NK-92 treated with Interleukin-12 subunit alpha and Interleukin-12 subunit beta, amount 100 ng/mL, for 24 hours (cell line): ENCODE results near the gene GOLGA2.
A peak's percentile ranks its signal among the peaks of the same experiment; 100 is the strongest.
"Not testable (repeated sequence)": the region's sequence is repeated elsewhere in the genome, so short reads cannot be mapped to it uniquely, and the experiment has no call there.

Experiments
- DNase-seq: peaks from one replicate; lab custom pipeline; 2025; lab: John Stamatoyannopoulos, UW

GOLGA2 gene

DNA sequence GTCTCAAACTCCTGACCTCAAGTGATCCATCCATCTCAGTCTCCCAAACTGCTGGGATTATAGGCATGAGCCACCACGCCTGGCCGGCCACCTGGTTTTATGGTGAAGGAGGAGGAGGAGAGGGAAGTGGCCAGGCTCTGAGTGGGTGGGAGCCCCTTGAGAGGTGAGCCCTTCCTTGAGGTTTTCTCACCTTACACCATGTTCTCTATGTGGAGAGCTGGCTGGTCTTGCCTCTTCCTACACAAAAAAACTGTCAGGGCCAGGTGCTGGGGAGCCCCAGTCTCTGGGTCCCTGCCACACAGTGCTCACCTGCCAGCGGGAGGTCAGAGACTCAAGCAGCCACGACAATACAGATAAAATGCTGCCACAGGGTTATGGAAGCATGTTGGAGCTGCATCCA, 18.3 kb upstream of the GOLGA2 start:
- no peak for DNase-seq

DNA sequence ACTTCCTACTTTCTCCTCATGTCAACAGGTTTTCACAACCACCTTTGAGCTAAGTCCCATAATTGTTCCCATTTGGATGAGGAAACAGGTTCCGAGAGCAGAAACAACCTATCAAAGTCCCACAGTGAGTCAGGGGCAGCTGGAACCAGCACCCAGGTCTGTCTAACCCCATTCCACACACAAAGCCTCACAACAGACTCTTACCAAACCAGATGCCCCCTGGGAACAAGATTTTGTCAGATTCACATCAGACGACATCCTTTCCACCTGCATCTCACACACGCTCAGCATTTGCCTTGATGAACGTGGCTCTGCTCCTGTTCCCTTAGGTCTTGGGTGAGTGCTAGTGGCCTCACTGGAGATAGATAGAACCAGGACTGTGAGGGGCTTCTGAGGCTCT, 17.3 kb upstream of the GOLGA2 start:
- no peak for DNase-seq

DNA sequence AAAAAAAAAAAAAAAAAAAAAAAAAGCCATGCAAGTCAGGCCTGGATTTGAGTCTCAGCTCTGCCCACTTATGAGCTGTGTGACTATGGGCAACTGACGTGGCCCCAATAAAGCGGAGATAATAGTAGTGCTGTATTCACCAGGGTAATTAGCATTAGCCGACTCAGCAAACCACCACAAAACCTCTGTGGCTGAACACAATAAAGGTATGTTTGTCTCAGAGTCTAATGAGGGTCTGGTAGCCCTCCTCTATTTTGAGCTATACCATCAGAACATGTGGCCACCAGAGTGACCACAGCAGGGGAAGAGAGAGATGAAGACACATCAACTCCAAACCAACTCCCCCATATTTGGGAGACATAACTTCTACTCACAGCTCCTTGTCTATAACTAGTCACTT, 16.2 kb upstream of the GOLGA2 start:
- DNase-seq, result no peak

DNA sequence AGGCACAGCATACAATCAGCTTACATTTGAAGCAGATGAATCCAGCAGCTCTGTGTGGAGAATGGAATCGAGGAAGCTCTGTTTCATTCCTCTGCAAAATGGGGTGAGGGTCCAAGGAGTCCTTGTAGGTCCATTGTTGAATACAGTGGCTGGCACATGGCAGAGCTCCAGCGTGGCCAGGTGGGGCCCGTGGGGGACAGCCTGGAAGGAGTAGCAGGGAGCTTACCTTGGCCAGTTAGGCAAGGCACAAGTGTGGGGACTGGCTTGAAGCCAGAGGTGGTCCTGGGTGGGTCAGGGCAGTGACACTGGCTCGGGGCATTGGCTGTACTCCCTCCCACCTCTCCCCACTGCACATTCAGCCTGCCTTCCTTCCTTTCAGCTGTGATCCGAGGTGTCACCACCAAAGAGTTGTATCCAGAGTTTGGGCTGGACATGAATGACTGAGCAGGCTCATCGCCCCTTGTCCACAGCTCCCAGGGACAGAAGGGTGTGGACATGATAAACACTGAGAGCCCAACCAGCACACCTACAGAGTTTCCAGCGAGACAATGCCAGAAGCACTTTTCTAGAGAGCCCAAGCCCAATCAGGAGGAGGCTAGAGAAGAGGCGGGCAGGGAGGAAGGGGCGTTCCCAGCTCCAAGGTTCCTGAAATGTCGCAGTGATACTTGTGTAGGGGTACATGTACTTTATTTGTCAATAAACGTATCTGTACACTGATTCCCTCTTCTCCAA, 12.6 kb upstream of the GOLGA2 start:
- no peak for DNase-seq

DNA sequence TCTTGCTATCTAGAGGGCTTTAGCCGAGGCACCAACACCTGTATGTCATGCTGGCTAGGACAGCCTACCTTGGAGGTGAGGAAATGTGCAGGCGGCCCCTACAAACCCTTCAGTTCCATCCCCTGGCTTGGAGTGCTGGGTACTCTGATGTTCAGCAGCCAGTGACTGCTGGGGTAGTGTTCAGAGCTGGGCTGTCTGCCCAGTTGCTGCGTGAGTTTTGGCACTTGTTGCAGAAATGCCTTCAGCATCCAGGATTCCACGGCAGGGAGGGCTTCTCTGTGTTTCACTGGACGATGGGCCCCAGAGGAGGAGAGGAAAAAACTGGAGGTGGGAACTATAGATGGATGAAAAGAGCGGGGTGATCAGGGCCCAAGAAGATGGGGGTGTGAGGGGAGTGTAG, 10.6 kb upstream of the GOLGA2 start:
- no peak for DNase-seq

DNA sequence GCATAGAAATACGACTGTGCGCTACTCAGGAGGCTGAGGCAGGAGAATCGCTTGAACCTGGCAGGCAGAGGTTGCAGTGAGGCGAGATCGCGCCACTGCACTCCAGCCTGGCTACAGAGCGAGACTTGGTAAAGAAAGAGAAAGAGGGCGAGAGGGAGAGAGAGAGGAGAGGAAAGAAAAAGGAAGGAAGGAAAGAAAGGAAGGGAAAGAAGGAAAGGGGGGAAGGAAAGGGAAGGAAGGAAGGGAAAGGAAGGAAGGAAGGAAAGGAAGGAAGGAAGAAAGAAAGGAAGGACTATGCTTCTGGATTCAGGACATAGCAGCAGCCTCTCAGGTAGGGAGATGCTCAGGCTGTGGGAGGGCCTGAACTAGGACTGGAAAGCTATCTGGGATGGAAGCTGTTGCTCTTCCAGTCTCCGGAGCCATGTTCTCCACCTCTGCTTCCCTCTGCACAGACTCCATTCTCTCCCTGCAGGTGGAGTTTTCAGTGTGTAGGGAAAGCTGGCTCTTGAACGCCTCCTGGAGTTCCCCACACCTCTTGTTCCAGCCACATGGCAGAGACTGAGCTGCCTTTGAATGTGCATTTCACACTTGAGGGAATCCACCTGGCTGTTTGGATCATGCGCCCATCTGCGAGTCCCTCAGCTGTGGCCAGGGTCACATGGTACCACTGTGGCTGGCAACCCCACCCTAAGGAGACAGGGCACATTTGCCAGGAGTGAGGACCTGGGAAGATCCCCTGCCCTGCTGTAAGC, 9.4 kb upstream of the GOLGA2 start:
- no peak for DNase-seq

DNA sequence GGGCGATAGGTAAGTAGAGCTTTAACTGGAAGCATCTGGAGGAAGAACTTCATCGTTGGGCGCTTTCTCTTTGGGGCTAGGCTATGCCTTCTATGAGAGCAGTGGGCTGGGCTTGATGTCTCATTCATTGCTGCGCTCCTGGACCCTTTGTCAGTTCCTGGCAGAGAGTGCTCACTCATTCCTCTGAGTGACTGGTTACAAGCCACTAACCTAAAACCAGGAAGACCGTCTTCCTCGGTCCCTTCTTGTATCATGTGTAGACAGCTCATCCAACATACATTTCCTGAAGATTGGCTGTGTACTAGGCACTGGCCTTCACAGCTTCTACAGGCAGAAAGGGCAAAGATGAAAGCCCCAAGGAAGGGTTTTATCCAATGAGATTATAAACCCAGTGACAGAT, 6.7 kb upstream of the GOLGA2 start:
- DNase-seq, result no peak

DNA sequence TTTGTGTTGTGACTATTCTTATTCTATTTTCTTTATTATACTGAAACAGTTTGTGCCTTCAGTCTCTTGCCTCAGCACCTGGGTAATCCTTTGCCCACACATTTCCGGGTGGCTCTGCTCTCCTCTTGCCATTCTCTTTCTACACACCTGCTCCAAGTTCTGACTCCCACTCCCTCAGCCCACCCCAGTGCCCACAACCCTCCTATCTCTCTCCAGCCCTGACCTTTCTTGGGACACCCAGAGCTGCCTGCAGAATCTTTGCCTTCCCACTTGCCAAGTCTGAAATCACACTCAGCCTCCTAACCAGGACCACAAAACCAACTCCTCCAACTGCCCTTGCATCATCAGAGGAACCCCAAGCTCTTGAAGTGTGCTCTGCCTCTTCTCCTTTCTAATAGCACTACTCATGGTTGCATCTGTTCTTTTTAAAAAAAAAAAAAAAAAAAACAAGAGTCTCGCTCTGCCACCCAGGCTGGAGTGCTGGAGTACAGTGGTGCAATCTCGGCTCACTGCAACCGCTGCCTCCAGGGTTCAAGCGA, 4.3 kb upstream of the GOLGA2 start:
- DNase-seq, result no peak

DNA sequence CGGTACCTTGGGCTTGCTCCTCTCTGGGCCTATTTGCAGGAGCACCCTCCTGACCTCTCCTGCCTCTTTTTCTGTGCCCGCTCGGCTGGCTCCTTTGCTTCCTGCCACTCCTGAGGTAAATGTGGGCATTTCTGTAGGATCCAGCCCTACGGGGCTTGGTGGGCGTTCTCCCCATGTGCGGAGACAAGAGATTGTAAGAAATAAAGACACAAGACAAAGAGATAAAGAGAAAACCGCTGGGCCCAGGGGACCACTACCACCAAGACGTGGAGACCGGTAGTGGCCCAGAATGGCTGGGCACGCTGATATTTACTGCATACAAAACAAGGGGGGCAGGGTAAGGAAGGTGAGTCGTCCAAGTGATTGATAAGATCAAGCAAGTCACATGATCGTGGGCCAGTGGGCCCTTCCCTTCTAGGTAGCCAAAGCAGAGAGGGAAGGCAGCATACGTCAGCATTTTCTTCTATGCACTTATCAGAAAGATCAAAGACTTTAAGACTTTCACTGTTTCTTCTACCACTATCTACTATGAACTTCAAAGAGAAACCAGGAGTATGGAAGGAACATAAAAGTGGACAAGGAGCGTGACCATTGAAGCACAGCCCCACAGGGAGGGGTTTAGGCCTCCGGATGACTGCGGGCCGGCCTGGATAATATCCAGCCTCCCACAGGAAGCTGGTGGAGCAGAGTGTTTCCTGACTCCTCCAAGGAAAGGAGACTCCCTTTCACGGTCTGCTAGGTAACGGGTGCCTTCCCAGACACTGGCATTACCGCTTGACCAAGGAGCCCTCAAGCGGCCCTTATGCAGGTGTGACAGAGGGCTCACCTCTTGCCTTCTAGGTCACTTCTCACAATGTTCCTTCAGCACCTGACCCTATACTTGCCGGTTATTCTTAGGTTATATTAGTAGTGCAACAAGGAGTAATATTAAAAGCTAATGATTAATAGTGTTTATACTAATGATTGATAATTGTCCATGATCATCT, 3.6 kb upstream of the GOLGA2 start:
- DNase-seq, result not testable (repeated sequence)

DNA sequence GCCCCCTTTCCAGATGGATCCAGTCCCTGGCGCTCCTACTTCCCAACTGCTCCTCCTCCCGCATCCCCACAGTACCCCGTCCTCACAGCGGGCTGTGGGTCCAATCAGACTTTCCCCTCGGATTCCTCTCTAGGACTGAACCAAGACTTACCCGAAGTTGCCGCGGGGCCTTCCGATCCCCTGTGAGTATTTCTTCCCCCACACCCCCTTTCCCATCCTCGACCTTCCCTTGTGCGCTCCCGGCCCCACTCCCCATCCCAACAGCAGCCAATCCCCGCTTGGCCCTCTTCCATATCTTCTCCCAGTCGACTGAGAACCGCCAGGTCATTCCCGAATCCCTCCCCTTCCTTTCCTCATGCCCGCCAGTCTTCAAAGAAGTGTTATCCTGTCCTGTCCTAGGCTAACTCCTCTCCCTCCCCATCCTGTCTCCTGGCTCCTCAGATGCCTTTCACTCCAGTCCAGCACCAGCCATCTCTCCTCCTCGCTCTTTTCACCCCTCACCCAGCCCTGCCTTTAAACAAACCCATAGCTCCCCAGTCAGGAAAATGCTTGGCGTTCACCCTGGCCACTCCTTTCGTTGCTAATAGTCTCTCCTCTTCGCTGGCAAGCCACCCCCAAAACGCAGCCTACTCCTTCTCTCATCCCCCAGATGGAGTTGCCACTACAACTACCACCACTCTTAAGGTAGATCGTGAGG, 915 bp upstream of the GOLGA2 start:
- DNase-seq, result no peak

DNA sequence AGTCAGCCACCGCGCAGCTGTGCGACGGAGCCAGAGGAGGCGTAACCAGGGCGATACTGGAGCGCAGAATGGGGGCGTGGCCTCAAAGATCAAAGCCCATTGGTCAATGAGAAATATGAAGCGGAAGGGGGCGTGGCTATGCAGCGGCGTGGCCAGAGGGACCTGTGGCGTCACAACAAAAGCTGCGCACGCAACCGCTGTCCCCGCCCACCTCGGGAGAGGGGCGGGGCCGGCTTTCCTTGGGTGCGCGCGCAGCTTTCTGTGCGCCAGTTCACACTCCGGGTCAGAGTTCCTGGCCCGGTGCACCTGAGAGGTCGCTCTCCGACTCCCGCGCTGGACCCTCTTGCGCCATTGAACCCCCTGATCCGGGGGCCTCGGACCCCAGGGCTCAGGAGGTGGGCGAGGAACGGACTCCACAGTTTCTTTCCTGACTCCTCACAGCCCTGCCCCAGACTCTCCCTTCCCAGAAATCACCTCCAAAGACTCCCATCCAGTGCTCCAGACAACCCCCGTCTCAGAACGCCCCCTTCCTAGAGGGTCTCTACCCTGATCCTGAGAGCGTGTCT, 284 bp upstream of the GOLGA2 start, which contains the start of gene SWI5:
TSS of gene SWI5 (plus strand) at position 269 of the 566 bp plus-strand sequence.
- peak; percentile 98 for DNase-seq

DNA sequence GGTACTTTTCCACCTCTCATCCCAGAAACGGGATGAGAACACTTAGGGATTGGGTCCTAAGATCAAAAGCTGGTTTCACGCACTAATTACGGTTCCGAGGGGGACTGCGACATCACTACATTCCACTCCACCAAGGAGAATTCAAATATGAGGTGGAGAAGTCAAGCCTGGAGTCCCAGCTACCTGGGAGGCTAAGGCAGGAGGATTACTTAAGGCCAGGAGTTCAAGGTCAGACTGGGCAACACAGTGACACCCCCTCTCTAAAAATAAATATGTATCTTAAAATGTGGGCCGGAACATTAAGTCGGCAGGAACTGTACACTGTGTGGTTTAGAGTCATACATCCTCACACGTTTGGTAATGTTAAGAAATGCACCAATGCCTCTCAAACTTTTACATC, 1.6 kb downstream of the GOLGA2 start:
- DNase-seq, result no peak

DNA sequence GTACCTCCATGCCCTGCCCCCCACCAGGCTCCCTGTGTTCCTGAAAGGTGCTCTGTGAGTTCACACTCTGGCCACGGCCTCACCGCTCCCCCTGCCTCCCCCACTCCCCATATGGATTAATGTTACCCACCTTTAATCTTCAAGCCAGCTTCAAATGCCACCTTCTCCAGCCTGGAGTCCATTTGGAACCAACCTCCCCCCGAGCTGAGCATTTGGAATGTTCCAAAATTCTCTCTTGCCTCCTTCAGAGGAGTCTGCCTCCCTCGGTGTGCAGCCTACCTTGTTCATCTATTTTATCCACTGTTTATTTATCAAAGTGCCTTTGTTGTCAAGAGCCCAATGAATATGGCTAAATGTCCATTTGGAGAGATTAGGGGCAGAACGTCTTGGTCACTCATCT, 4.3 kb downstream of the GOLGA2 start:
- DNase-seq, result no peak

DNA sequence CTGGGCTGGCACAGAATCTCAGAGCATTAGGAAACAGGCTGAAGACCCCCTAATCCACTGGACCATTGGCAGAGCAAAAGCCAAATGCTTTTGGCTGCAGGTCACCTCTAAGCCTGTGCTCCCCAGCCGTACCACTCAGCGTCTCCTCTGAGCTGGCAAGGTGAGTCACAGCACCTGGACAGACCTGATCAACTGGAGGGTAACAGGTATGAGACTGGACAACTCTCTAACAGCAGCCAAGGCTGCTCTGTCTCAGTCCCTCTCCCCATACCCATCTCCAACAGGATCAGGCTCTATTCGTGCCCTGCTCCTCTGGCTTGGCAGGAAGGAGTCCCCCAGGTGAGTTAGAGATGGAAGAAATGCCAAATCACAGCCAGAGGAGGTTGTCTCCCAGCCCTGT, 4.7 kb downstream of the GOLGA2 start:
- DNase-seq, result no peak

DNA sequence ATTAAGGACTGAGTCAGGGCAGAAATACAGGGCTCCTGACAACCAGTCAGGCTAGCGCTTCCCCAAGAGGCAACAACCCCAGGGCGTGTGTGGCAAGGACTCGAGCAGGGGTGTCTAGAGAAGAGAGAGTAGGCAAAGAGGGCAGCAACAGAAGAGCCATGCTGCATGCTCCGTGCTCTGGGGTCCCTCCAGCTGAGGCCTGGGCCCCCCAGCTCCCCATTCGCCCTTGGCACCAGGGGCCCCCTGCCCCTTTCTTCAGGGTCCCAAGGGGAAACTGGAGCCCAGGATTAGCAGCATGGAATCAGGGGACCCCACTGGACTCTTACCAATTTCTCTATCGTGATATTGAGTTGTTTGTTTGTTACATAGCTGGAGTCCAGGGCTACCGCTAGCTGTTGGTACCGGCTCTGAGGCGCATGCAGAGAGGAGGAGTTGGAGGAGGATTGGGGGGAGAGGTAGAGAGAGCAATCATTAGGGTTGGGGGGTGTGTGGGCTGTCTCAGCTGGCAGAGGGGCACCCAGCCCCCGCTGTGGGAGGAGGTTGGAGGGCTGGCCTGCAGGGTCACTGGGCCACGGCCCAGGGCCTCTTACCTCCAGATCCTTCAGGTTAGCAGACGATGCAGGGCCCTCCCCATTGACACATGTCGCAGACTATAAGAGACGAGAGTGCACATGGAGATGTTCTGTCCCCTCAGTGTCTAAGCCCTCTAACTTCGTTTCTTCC, 8.8 kb downstream of the GOLGA2 start:
- DNase-seq, result no peak

DNA sequence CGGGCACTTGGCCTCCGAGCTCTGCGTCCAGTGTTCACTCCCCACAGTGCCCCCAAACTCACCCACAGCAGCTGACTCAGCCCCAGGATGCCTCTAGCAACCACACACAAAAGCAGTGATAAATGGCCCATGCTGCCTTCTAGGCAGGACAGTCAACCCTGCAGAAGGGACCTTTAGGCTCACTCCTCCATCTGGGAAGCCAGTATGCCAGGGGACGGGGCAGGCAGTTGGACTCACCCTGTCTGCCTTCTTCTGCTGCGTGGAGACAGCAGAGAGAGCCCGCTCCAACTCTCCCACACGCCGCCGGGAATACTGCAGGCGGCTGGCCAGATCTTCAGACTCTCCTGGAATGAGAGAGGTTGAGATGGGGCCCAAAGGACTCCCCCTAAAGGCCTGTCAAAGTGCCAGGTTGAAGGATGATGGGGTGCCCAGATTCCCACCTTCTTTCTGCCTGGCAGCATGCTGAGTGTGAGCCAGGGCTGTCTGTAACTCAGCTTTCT, 10.4 kb downstream of the GOLGA2 start:
- DNase-seq, result no peak

DNA sequence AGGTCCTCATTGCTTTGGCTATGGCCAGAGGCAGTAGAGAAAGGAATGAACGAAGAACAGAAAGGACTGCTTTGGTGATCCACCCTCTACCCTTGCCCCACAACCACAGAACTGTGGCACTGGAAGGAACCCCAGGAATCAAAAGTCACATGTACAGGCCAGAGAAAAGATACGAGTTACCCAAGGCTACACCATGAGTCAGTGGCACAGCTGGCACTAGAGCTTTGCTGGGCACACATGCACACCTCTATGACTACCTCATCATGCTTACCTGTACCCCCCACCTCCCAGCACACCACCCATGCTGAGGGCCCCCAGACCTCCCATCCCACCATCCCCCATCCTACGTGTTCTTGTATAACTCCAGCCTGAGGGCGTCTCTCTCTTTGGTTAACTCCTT, 13.1 kb downstream of the GOLGA2 start:
- no peak for DNase-seq

DNA sequence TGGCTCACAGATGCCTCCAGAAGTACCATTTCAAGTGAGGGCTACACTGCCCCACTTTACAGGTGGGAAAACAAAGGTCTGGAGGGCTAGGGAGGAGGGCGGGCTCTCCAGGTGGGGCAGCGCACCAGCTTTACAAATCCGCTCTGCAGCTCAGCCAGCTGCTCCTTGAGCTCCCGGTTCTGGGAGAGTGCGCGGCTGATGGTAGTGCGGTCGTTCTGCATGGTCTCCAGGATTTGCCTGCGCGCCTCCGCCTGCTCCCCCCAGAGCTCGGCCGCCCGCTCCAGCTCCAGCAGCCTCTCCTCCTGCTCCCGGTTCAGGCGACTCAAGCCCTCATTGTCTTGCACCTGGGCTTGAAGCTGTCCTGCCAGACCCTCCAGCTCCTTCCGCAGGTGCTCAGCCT, 15.5 kb downstream of the GOLGA2 start:
- DNase-seq, result no peak

DNA sequence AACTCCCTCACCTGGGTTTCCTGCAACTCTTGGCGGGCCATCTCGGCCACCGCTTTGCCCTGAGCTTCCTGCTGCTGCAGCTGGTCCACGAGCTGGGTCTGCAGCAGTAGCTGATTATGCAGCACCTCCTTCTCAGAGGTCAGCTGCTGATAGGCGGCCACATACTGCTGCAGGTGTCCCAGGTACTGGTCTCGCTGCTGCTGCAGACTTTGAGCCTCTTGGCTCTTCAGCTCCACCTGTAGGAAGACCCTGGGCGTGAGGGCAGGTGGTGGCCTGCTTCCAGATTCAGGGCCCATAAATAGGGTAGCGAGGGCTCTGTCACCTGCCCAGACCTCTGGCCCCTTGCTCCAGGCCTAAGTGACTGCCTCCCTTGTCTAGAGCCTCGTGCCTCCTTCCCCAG, 16.7 kb downstream of the GOLGA2 start:
- DNase-seq, result no peak

DNA sequence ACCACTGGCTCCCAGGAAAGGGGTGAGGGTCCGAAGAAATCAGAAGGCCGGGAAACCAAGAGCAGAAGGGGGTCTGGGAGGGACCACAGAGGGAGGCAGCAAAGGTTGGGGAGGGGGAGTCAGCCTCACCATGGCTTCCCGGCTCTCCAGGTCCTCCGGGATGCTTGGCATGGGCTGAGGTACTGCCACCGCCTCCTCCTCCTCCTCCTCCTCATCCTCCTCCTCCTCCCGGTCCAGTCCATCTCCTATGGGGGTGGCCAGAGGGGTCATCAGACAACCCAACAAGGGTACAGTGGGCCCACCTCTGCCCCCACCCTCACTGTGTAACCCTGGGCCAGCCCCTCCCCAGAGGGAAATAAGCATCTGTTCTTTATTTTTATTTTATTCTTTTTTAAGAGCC, 17.5 kb downstream of the GOLGA2 start:
- no peak for DNase-seq
